Ishikawa (cell line): ENCODE data around the gene KLF6.

Experiments used
- CEBPB ChIP-seq: IDR thresholded peaks from 2 replicates; pipeline ENCODE4 v1.6.1; 2012
- CREB1 ChIP-seq: IDR thresholded peaks from 2 replicates; pipeline ENCODE4 v1.6.1; 2012; ENCODE audit warnings: low read depth
- EGR1 ChIP-seq: IDR thresholded peaks from 2 replicates; pipeline ENCODE4 v1.6.1; 2012
- EP300 ChIP-seq: IDR thresholded peaks from 2 replicates; pipeline ENCODE4 v1.6.1; 2012; ENCODE audit warnings: borderline replicate concordance
- FOXM1 ChIP-seq: IDR thresholded peaks from 2 replicates; pipeline ENCODE4 v1.6.1; 2012; ENCODE audit warnings: low read depth, borderline replicate concordance
- MAX ChIP-seq: IDR thresholded peaks from 2 replicates; pipeline ENCODE4 v1.6.1; 2012
- NFIC ChIP-seq: IDR thresholded peaks from 2 replicates; pipeline ENCODE4 v1.6.1; 2012
- RAD21 ChIP-seq: IDR thresholded peaks from 2 replicates; pipeline ENCODE4 v1.6.1; 2012; ENCODE audit warnings: low read depth
- TAF1 ChIP-seq: IDR thresholded peaks from 2 replicates; pipeline ENCODE4 v1.6.1; 2012; ENCODE audit warnings: low read depth, mild to moderate bottlenecking
- TCF12 ChIP-seq: IDR thresholded peaks from 2 replicates; pipeline ENCODE4 v1.6.1; 2012; ENCODE audit warnings: low read depth
- TEAD4 ChIP-seq: IDR thresholded peaks from 2 replicates; pipeline ENCODE4 v1.6.1; 2012
- YY1 ChIP-seq: IDR thresholded peaks from 2 replicates; pipeline ENCODE4 v1.6.1; 2012; ENCODE audit warnings: low read depth
- ZBTB7A ChIP-seq: IDR thresholded peaks from 2 replicates; pipeline ENCODE4 v1.6.1; 2012; ENCODE audit warnings: low read depth
- TF ChIP-seq, protein P1 (sequence below): IDR thresholded peaks from 2 replicates; pipeline ENCODE4 v1.6.1; 2012; ENCODE audit warnings: low read depth, mild to moderate bottlenecking
- TF ChIP-seq, protein P2 (sequence below): IDR thresholded peaks from 2 replicates; pipeline ENCODE4 v1.6.1; 2012

Gene KLF6

GRCh38 chr10:3803927-3804741 is 19.1 kb upstream of the KLF6 start:
- TF ChIP-seq YY1 (no peak), NFIC (no peak), TEAD4 (no peak), MAX (no peak), EP300 (no peak), FOXM1 (no peak), CREB1 (no peak)

GRCh38 chr10:3803295-3803926 is 18.4 kb upstream of the KLF6 start:
- TF ChIP-seq EP300, result no peak
- no peak for TF ChIP-seq TEAD4
- TF ChIP-seq TCF12, result no peak
- no peak for TF ChIP-seq ZBTB7A

- TF ChIP-seq FOXM1 (no peak), EGR1 (no peak), ZBTB7A (no peak), YY1 (no peak), RAD21 (no peak), CEBPB (no peak), CREB1 (no peak)
These were observed 17.7 kb upstream of the KLF6 start for GRCh38 chr10:3802526-3803265.

DNA sequence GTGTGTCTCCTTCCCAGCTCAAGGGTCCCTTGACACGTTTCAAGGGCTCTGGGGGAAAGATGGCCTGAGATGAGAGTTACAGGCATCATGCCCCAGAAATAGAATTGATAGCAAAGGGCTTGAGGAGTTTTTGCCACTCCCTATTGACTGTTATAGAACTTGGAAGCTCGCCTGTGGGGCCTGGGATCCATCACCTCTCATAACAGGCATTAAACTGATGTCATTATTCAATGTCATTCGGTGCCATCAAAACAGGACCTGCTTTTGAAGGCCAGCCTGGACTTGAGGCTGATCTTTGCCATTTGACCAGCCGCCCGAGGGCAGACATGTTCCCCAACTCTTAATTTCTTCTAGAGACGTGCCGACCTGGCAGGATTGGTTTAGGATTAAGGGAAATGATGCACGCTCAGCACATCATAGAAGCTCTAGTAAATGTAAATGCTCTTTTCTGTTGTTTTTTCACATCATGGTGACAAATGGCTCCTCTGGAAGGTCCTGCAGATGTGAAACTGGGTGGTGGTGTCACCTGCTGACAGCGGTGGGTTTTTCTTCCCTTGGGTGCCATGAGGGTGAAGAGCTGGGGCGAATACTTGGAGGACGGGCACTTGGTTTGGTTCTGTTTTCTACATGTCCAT is 16.7 kb upstream of the KLF6 start:
- TF ChIP-seq TAF1 (no peak), CEBPB (no peak), EGR1 (no peak), NFIC (no peak), MAX (no peak), YY1 (no peak)
- TF ChIP-seq, protein P1, sequence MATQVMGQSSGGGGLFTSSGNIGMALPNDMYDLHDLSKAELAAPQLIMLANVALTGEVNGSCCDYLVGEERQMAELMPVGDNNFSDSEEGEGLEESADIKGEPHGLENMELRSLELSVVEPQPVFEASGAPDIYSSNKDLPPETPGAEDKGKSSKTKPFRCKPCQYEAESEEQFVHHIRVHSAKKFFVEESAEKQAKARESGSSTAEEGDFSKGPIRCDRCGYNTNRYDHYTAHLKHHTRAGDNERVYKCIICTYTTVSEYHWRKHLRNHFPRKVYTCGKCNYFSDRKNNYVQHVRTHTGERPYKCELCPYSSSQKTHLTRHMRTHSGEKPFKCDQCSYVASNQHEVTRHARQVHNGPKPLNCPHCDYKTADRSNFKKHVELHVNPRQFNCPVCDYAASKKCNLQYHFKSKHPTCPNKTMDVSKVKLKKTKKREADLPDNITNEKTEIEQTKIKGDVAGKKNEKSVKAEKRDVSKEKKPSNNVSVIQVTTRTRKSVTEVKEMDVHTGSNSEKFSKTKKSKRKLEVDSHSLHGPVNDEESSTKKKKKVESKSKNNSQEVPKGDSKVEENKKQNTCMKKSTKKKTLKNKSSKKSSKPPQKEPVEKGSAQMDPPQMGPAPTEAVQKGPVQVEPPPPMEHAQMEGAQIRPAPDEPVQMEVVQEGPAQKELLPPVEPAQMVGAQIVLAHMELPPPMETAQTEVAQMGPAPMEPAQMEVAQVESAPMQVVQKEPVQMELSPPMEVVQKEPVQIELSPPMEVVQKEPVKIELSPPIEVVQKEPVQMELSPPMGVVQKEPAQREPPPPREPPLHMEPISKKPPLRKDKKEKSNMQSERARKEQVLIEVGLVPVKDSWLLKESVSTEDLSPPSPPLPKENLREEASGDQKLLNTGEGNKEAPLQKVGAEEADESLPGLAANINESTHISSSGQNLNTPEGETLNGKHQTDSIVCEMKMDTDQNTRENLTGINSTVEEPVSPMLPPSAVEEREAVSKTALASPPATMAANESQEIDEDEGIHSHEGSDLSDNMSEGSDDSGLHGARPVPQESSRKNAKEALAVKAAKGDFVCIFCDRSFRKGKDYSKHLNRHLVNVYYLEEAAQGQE, result no peak
- TF ChIP-seq, protein P2, sequence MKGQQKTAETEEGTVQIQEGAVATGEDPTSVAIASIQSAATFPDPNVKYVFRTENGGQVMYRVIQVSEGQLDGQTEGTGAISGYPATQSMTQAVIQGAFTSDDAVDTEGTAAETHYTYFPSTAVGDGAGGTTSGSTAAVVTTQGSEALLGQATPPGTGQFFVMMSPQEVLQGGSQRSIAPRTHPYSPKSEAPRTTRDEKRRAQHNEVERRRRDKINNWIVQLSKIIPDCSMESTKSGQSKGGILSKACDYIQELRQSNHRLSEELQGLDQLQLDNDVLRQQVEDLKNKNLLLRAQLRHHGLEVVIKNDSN, result no peak

GRCh38 chr10:3800586-3800985 is 15.6 kb upstream of the KLF6 start:
- no peak for TF ChIP-seq EP300
- TF ChIP-seq ZBTB7A, result no peak
- no peak for TF ChIP-seq TEAD4
- TF ChIP-seq CREB1, result no peak
- TF ChIP-seq, protein P2, result no peak
- TF ChIP-seq TCF12, result no peak
- no peak for TF ChIP-seq NFIC
- TF ChIP-seq YY1, result no peak
- no peak for TF ChIP-seq FOXM1

DNA sequence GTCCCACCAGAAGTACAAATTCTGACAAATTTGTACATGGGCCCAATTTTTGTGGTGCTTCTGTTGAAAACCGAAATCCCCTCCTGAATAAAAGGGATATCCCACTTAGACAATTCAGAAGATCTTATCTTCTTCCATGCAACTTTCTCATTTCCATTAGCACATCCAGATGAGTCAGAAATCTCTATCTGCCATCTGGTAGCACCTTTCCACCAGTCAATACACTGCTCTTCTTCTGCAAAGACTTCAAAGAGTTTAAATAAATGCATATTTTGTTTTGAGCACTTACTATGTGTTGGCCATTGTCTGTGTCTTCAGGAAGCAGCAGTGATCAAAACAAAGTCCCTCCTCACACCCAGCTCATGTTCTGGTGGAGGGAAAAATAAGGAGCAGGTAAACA is 12.7 kb upstream of the KLF6 start:
- TF ChIP-seq TEAD4 (no peak), CREB1 (no peak), TAF1 (no peak), NFIC (no peak), YY1 (no peak), RAD21 (no peak), FOXM1 (no peak), TCF12 (no peak), CEBPB (no peak), ZBTB7A (no peak), EP300 (no peak), EGR1 (no peak), MAX (no peak)
- TF ChIP-seq, protein P2, result no peak
- TF ChIP-seq, protein P1, result no peak
